Spleen (tissue), 11 donors: ENCODE measurements around the gene GALNT17. TPM values are rescaled to one million over a fixed set of nuclear protein-coding genes. Genes with fewer than 3 reads are reported as not detected.

ENCODE experiments used
- DNase-seq: peaks from one replicate; pipeline ENCODE4 v3.0.0-alpha.2; 2020
- H3K27ac ChIP-seq, 8 donors: fragments of 200-600 bp; sonication (generic) in 7 of 8; 1 replicate in 4 of 8; 2 replicates in 4 of 8; pipeline versions ENCODE4 v1.5.0 to v1.8.0; 2016 to 2021; ENCODE audit warnings: inconsistent platforms in 4 of 8, mild to moderate bottlenecking in 4 of 8, moderate library complexity in 1 of 8
- H3K27me3 ChIP-seq, 7 donors: fragments of 200-600 bp; sonication (generic) in 6 of 7; replicated peaks in 1 of 7; 1 replicate in 4 of 7; 2 replicates in 3 of 7; pipeline versions ENCODE4 v1.5.0 to v1.8.0; 2016 to 2021; ENCODE audit warnings: inconsistent platforms in 3 of 7, mild to moderate bottlenecking in 1 of 7
- H3K36me3 ChIP-seq, 6 donors: fragments of 200-600 bp; sonication (generic) in 5 of 6; 1 replicate in 4 of 6; 2 replicates in 2 of 6; pipeline versions ENCODE4 v1.5.0 to v1.8.0; 2016 to 2021; ENCODE audit warnings: inconsistent platforms in 2 of 6
- H3K4me1 ChIP-seq, 6 donors: fragments of 200-600 bp; sonication (generic) in 5 of 6; 1 replicate in 3 of 6; 2 replicates in 3 of 6; pipeline versions ENCODE4 v1.5.0 to v1.8.0; 2016 to 2021; ENCODE audit warnings: inconsistent platforms in 3 of 6
- H3K4me3 ChIP-seq, 8 donors: fragments of 200-600 bp; sonication (generic) in 7 of 8; 1 replicate in 4 of 8; 2 replicates in 4 of 8; pipeline versions ENCODE4 v1.5.0 to v1.8.0; 2016 to 2021; ENCODE audit warnings: inconsistent platforms in 4 of 8, mild to moderate bottlenecking in 4 of 8, moderate library complexity in 2 of 8
- H3K9me3 ChIP-seq, 8 donors: fragments of 200-600 bp; sonication (generic) in 7 of 8; 1 replicate in 4 of 8; 2 replicates in 4 of 8; pipeline versions ENCODE4 v1.5.0 to v1.8.0; 2016 to 2021; ENCODE audit warnings: inconsistent platforms in 4 of 8
- CTCF ChIP-seq, 11 experiments: fragments of 200-600 bp in 7 of 11; fragments of 450-650 bp in 4 of 11; sonication (generic) in 4 of 11; IDR thresholded peaks in 8 of 11; conservative IDR thresholded peaks in 3 of 11; 1 replicate in 7 of 11; 2 replicates in 4 of 11; pipeline versions ENCODE4 v1.4.0 to v1.8.0; 2016 to 2021; ENCODE audit warnings: antibody characterized with exemption in 11 of 11, inconsistent platforms in 4 of 11, mild to moderate bottlenecking in 1 of 11
- POLR2A ChIP-seq, 3 donors: fragments of 450-650 bp; IDR thresholded peaks; one replicate each; pipeline ENCODE4 v1.5.1; 2017; ENCODE audit warnings: antibody characterized with exemption in 3 of 3, mild to moderate bottlenecking in 1 of 3
- POLR2AphosphoS5 ChIP-seq, 3 donors: sonication (generic); formaldehyde crosslinking; IDR thresholded peaks; one replicate each; pipeline ENCODE4 v1.5.1; 2017; ENCODE audit warnings: antibody characterized with exemption in 3 of 3
- WGBS, 5 donors: extraction: QIAGEN DNeasy Blood & Tissue Kit in 3 of 5; methylation state at CpG; one replicate each; pipeline versions ENCODE4 v1.1.5 to v1.1.7; 2013 to 2018; 5-methylcytosine and 5-hydroxymethylcytosine counted together
- intact Hi-C: fragments of 100-400 bp; cut with DNase I; formaldehyde crosslinking; loops from one replicate; pipeline ENCODE4 v1.15.0; 2023; ENCODE audit warnings: low total_unique reads
- polyA plus RNA-seq, 3 donors: library from polyadenylated mRNA; stranded (reverse); fragments of 200-250 nt; gene quantifications; one replicate each; pipeline ENCODE4 v1.2.1, GENCODE V29; 2013
- total RNA-seq, 7 donors: library from RNA; depleted of rRNA in 3 of 7; stranded (reverse); fragments of >200 nt in 3 of 7; fragmentation: NEBNext Ultra II Directional in 4 of 7; extraction: Animal tissue kit (Norgen Biotek cat#: 25700) in 4 of 7; gene quantifications; one replicate each; pipeline versions ENCODE4 v1.1.0 to v1.2.1, GENCODE V29; 2016 to 2021
- donor health status: healthy with polysubstance abuse.
- donor health status: DM: no; HTN: no; CAD: no; lungs with moderate emphysema.
- donor health status: DM: no; HTN: no; CAD: no.
- donor health status: Bipolar disorder and iron deficiency.
- donor health status: healthy.
- donor health status: DM: no; HTN: no; CAD: no.
- donor health status: DM: yes; HTN: yes; CAD: no.

The GALNT17 gene
- total and polyA plus RNA-seq, 10 donors: 0.39 to 10.8 (median 3.1) TPM

GRCh38 chr7:71710442-71710841, 578.5 kb downstream of the GALNT17 start:
- H3K27ac ChIP-seq: no peak overlapping the region
- H3K27me3 ChIP-seq: no peaks in the 10 kb centered on the region
- DNase-seq: no peak
- H3K4me3 ChIP-seq: no peak overlapping the region
- intact Hi-C loops: no loop called here
- H3K4me1 ChIP-seq: no peaks in the 10 kb centered on the region
- WGBS, 5 donors: 80 to 84% (median 82%) methylated on average over 3 to 5 of the region's 5 CpGs
- peaks cover 0 to 39% (median 10%) of the 10 kb centered on the region in 8 donors for H3K9me3 ChIP-seq
- TF ChIP-seq CTCF (IDR thresholded peaks at IDR 0.05 in 8 of 11, conservative IDR thresholded peaks at IDR 0.05 in 3 of 11) (no peak), POLR2A (IDR thresholded peaks at IDR 0.05) (no peak), POLR2AphosphoS5 (IDR thresholded peaks at IDR 0.05) (no peak)
- no peaks in the 10 kb centered on the region for H3K36me3 ChIP-seq

GRCh38 chr7:71712653-71713180, 580.8 kb downstream of the GALNT17 start:
- Histone ChIP-seq H3K4me3 (no peak overlapping the region), H3K27ac (no peak overlapping the region), H3K36me3 (no peaks in the 10 kb centered on the region), H3K4me1 (no peaks in the 10 kb centered on the region), H3K9me3 (peaks cover 0 to 18% (median 8%) of the 10 kb centered on the region in 8 donors), H3K27me3 (no peaks in the 10 kb centered on the region)
- DNase-seq: no peak
- WGBS, 5 donors: 67 to 78% (median 71%) methylated on average over 9 of the region's 9 CpGs
- TF ChIP-seq CTCF (IDR thresholded peaks at IDR 0.05 in 8 of 11, conservative IDR thresholded peaks at IDR 0.05 in 3 of 11) (no peak), POLR2A (IDR thresholded peaks at IDR 0.05) (no peak), POLR2AphosphoS5 (IDR thresholded peaks at IDR 0.05) (no peak)
- intact Hi-C loops: no loop called here

- H3K36me3 ChIP-seq: no peaks in the 10 kb centered on the region
- H3K4me1 ChIP-seq: no peaks in the 10 kb centered on the region
- 30 to 40% (median 34%) methylated on average over 3 of the region's 3 CpGs for WGBS, 5 donors
- H3K9me3 ChIP-seq: peaks cover 0 to 8% (median 2%) of the 10 kb centered on the region in 8 donors
- DNase-seq: no peak
- intact Hi-C loops: no loop called here
- no peak for TF ChIP-seq POLR2AphosphoS5 (IDR thresholded peaks at IDR 0.05)
- TF ChIP-seq CTCF (IDR thresholded peaks at IDR 0.05 in 8 of 11, conservative IDR thresholded peaks at IDR 0.05 in 3 of 11): no peak
- TF ChIP-seq POLR2A (IDR thresholded peaks at IDR 0.05): no peak
- no peak overlapping the region for H3K27ac ChIP-seq
- H3K27me3 ChIP-seq: no peaks in the 10 kb centered on the region
- H3K4me3 ChIP-seq: no peak overlapping the region
Observed at GRCh38 chr7:71716690-71717089, 584.7 kb downstream of the GALNT17 start.

- peaks cover 0 to 3% (median 0%) of the 10 kb centered on the region in 7 donors for H3K27me3 ChIP-seq
- DNase-seq: peak; percentile 31
- no peak overlapping the region for H3K4me3 ChIP-seq
- intact Hi-C loops: no loop called here
- 87 to 94% (median 89%) methylated on average over 6 of the region's 6 CpGs for WGBS, 5 donors
- H3K4me1 ChIP-seq: no peaks in the 10 kb centered on the region
- peaks cover 0 to 8% (median 2%) of the 10 kb centered on the region in 8 donors for H3K9me3 ChIP-seq
- no peak for TF ChIP-seq POLR2AphosphoS5 (IDR thresholded peaks at IDR 0.05)
- no peak for TF ChIP-seq CTCF (IDR thresholded peaks at IDR 0.05 in 8 of 11, conservative IDR thresholded peaks at IDR 0.05 in 3 of 11)
- TF ChIP-seq POLR2A (IDR thresholded peaks at IDR 0.05): no peak
- no peak overlapping the region for H3K27ac ChIP-seq
- no peaks in the 10 kb centered on the region for H3K36me3 ChIP-seq
Observed at GRCh38 chr7:71718563-71718962, 586.6 kb downstream of the GALNT17 start.
